Heart right ventricle (tissue), 16 donors: ENCODE data around the gene CHMP3. TPM values are rescaled to one million over a fixed set of nuclear protein-coding genes. Genes with fewer than 3 reads are reported as not detected.

ENCODE experiments used
- ATAC-seq, 8 donors: fragments of 200-7000 bp; cut with Tn5 transposase; one replicate each; pipeline ENCODE4 v1.9.1; 2020; ENCODE audit warnings: mild to moderate bottlenecking in 8 of 8, moderate library complexity in 8 of 8, moderate number of reproducible peaks in 1 of 8
- DNase-seq, 2 donors: peaks; one replicate each; pipeline ENCODE4 v3.0.0-alpha.2; 2020
- H3K27ac ChIP-seq, 10 donors: fragments of 200-600 bp; sonication (generic) in 2 of 10; one replicate each; pipeline versions ENCODE4 v1.5.0 to v1.8.0; 2020 to 2022; ENCODE audit warnings: mild to moderate bottlenecking in 3 of 10
- H3K27me3 ChIP-seq, 7 donors: fragments of 200-600 bp; one replicate each; pipeline ENCODE4 v1.8.0; 2021 to 2022; ENCODE audit warnings: mild to moderate bottlenecking in 2 of 7
- H3K36me3 ChIP-seq, 9 donors: fragments of 200-600 bp; sonication (generic) in 1 of 9; one replicate each; pipeline versions ENCODE4 v1.5.0 to v1.8.0; 2020 to 2022; ENCODE audit warnings: mild to moderate bottlenecking in 2 of 9
- H3K4me1 ChIP-seq, 9 donors: fragments of 200-600 bp; sonication (generic) in 1 of 9; one replicate each; pipeline versions ENCODE4 v1.5.0 to v1.8.0; 2020 to 2022; ENCODE audit warnings: mild to moderate bottlenecking in 4 of 9
- H3K4me3 ChIP-seq, 10 donors: fragments of 200-600 bp; sonication (generic) in 2 of 10; one replicate each; pipeline versions ENCODE4 v1.5.0 to v1.8.0; 2020 to 2022; ENCODE audit warnings: mild to moderate bottlenecking in 7 of 10, moderate library complexity in 2 of 10
- H3K9me3 ChIP-seq, 11 donors: fragments of 200-600 bp in 10 of 11; sonication (generic) in 2 of 11; one replicate each; pipeline versions ENCODE4 v1.5.0 to v1.8.0; 2013 to 2022; ENCODE audit warnings: mild to moderate bottlenecking in 2 of 11, control low read depth in 1 of 11, moderate library complexity in 1 of 11
- CTCF ChIP-seq, 9 donors: fragments of 200-600 bp; sonication (generic) in 2 of 9; IDR thresholded peaks; one replicate each; pipeline versions ENCODE4 v1.5.0 to v1.8.0; 2021 to 2022; ENCODE audit warnings: antibody characterized with exemption in 9 of 9, mild to moderate bottlenecking in 5 of 9, moderate library complexity in 1 of 9
- WGBS, 2 donors: extraction: QIAGEN DNeasy Blood & Tissue Kit; methylation state at CpG; one replicate each; pipeline ENCODE4 v1.1.7; 2013; ENCODE audit warnings: inconsistent platforms in 1 of 2; 5-methylcytosine and 5-hydroxymethylcytosine counted together
- intact Hi-C, 10 donors: fragments of 100-400 bp; cut with DNase I; formaldehyde crosslinking; loops; one replicate each; pipeline versions ENCODE4 v1.11.1 to v1.14.2; 2022
- polyA plus RNA-seq, 2 donors: library from polyadenylated mRNA; stranded (reverse); fragments of 200-250 nt; gene quantifications; one replicate each; pipeline ENCODE4 v1.2.3, GENCODE V29; 2013
- total RNA-seq, 10 donors: library from RNA; stranded (reverse); fragmentation: NEBNext Ultra II Directional in 3 of 10; extraction: Animal tissue kit (Norgen Biotek cat#: 25700) in 3 of 10; gene quantifications; one replicate each; pipeline versions ENCODE4 v1.2.1 to v1.2.4, GENCODE V29; 2021 to 2023
- donor health status: Arrhythmogenic right ventricular cardiomyopathy.
- donor health status: ischemic (EF 13 %, LVEDD 7.1; RV severe dilation, severe dysfunction).
- donor health status: healthy with polysubstance abuse.
- donor health status: DM: no; HTN: yes; CAD: no.
- donor health status: DM: no; HTN: no; CAD: no.
- donor health status: ischemic (EF 25% LVEDD 6.9; RV normal size, moderate dysfunction).
- donor health status: ischemic (EF 25% LVEDD 5.7; RV mildly dilated, moderate dysfunction).
- donor health status: healthy.
- donor health status: DM: yes; HTN: yes; CAD: no.
- donor health status: Ischemic cardiomyopathy.
- donor health status: ischemic (EF 35%, LVEDD 5.7; RV mildly dilated, moderate dysfunction).
- donor health status: nonischemic (EF 11% LVEDD 7.7; RV severe dilation, severe dysfunction).
- donor health status: DM: yes; HTN: yes; CAD: no.
- donor health status: PGD.
- donor health status: ischemic (EF 29% LVEDD 5.4; RV normal size, mild dysfunction).
- donor health status: nonischemic (EF 23%, LVEDD 6.1; RV moderate dilation, normal function).

Gene CHMP3
- total and polyA plus RNA-seq, 12 donors, result 31.3 to 180 (median 158) TPM

- Histone ChIP-seq H3K36me3 (peaks cover 0 to 55% (median 3%) of the 10 kb centered on the region in 9 donors), H3K4me1 (peaks cover 0 to 4% (median 0%) of the 10 kb centered on the region in 9 donors), H3K9me3 (peaks cover 0 to 21% (median 0%) of the 10 kb centered on the region in 11 donors), H3K27me3 (no peaks in the 10 kb centered on the region), H3K27ac (no peak overlapping the region), H3K4me3 (no peak overlapping the region)
- ATAC-seq (no peak), DNase-seq (no peak)
- TF ChIP-seq CTCF (IDR thresholded peaks at IDR 0.05), result no peak
- intact Hi-C loops, result no loop called here
- 76 to 90% methylated on average over 2 of the region's 2 CpGs for WGBS, 2 donors
Observed at GRCh38 chr2:86522711-86523110, 40.5 kb downstream of the CHMP3 start.

- 56 to 66% methylated on average over 1 of the region's 1 CpG for WGBS, 2 donors
- peaks cover 0 to 47% (median 3%) of the 10 kb centered on the region in 9 donors for H3K36me3 ChIP-seq
- DNase-seq (no peak), ATAC-seq (no peak)
- TF ChIP-seq CTCF (IDR thresholded peaks at IDR 0.05), result no peak
- peaks cover 0 to 4% (median 0%) of the 10 kb centered on the region in 9 donors for H3K4me1 ChIP-seq
- H3K27me3 ChIP-seq, result no peaks in the 10 kb centered on the region
- no peak overlapping the region for H3K27ac ChIP-seq
- peaks cover 0 to 21% (median 0%) of the 10 kb centered on the region in 11 donors for H3K9me3 ChIP-seq
- H3K4me3 ChIP-seq, result no peak overlapping the region
- intact Hi-C loops, result no loop called here
Observed at GRCh38 chr2:86521922-86522321, 41.3 kb downstream of the CHMP3 start.

GRCh38 chr2:86520153-86520552 lies 43.1 kb downstream of the CHMP3 start:
- 66 to 77% methylated on average over 1 of the region's 1 CpG for WGBS, 2 donors
- Histone ChIP-seq H3K9me3 (peaks cover 0 to 21% (median 0%) of the 10 kb centered on the region in 11 donors), H3K36me3 (peaks cover 0 to 29% (median 3%) of the 10 kb centered on the region in 9 donors), H3K27ac (no peak overlapping the region), H3K4me3 (no peak overlapping the region), H3K27me3 (no peaks in the 10 kb centered on the region), H3K4me1 (peaks cover 0 to 4% (median 0%) of the 10 kb centered on the region in 9 donors)
- ATAC-seq (no peak), DNase-seq (no peak)
- no peak for TF ChIP-seq CTCF (IDR thresholded peaks at IDR 0.05)
- intact Hi-C loops, result no loop called here

- peaks cover 0 to 6% (median 0%) of the 10 kb centered on the region in 9 donors for H3K4me1 ChIP-seq
- H3K4me3 ChIP-seq, result no peak overlapping the region
- intact Hi-C loops, result loop anchor here in 4 of 10 donors (10.0 kb wide), 3 partner anchors 95 to 245 kb away; partner anchors contain the start of gene RNF103 (in 1 of the 4)
- no peak overlapping the region for H3K27ac ChIP-seq
- ATAC-seq (no peak), DNase-seq (no peak)
- H3K9me3 ChIP-seq, result peaks cover 0 to 21% (median 0%) of the 10 kb centered on the region in 11 donors
- WGBS, 2 donors, result 94 to 98% methylated on average over 1 of the region's 1 CpG
- TF ChIP-seq CTCF (IDR thresholded peaks at IDR 0.05), result no peak
- no peaks in the 10 kb centered on the region for H3K27me3 ChIP-seq
- peaks cover 0 to 23% (median 0%) of the 10 kb centered on the region in 9 donors for H3K36me3 ChIP-seq
Observed at GRCh38 chr2:86519349-86519748, 43.9 kb downstream of the CHMP3 start.
